ENCODE measurements around the gene PSMB3.

- TF ChIP-seq TP53 (CRISPR knock-in tag; IDR thresholded peaks at IDR 0.05) = no peak
- no peak for TF ChIP-seq CTCF (IDR thresholded peaks at IDR 0.05)
- TF ChIP-seq MAX (CRISPR knock-in tag; IDR thresholded peaks at IDR 0.05) = no peak
- TF ChIP-seq MXD4 (CRISPR knock-in tag; IDR thresholded peaks at IDR 0.05; ENCODE audit: borderline replicate concordance) = no peak
- no peak for TF ChIP-seq ATF3 (CRISPR knock-in tag; conservative IDR thresholded peaks at IDR 0.05)
- TF ChIP-seq EMX1 (CRISPR knock-in tag; IDR thresholded peaks at IDR 0.05) = no peak
- no peak for TF ChIP-seq FOXJ3 (CRISPR knock-in tag; IDR thresholded peaks at IDR 0.05; ENCODE audit: borderline replicate concordance)
- TF ChIP-seq KAT7 (CRISPR knock-in tag; IDR thresholded peaks at IDR 0.05; ENCODE audit: borderline replicate concordance) = no peak
- no peak for TF ChIP-seq ATF6 (CRISPR knock-in tag; IDR thresholded peaks at IDR 0.05)
- TF ChIP-seq FOXP4 (CRISPR knock-in tag; IDR thresholded peaks at IDR 0.05) = no peak
- TF ChIP-seq USF2 (CRISPR knock-in tag; IDR thresholded peaks at IDR 0.05) = no peak
Measured at GRCh38 chr17:38796451-38797157, 44.1 kb downstream of the PSMB3 start.

Data from WTC11 (cell line).